Left forelimb (tissue), 1 donor: ENCODE measurements around the gene ZMPSTE24.
"Not testable (repeated sequence)": the region's sequence is repeated elsewhere in the genome, so short reads cannot be mapped to it uniquely, and the experiment has no call there.

Experiments used
- DNase-seq: peaks from one replicate; pipeline ENCODE4 v3.0.0-alpha.2; 2018; ENCODE audit warnings: low spot score

The ZMPSTE24 gene

DNA sequence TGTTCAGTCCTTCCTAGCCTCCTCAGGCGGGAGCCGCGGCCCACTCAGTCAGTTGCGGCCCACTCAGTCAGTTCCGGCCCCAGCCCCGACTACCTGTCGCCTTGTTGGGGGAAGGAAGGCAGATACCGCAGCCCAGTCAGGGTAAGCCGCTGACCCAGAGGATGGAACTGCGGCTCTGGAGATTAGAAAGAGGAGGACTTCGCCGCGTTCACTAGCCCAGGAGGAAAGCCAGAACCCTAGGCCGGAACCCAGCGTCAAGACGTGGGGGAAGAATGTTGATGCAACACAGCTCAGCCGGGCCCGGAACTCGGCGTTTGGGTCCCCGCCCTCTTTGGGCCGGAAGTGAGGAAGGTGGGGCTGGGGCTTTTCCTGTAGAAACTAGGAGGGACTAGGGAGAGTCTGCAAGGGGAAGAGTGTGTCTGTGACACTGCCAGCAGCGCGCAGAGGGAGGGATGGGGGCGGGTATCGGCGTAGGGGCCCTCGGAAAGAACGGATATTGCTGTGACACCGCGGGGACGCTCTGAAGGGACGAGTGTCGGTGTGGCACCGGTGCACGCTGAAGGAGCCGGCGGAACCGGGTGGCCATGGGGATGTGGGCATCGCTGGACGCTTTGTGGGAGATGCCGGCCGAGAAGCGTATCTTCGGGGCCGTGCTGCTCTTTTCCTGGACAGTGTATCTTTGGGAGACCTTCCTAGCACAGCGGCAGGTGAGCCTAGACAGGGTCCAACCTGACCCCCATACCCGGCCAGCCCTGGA, at the start of gene ZMPSTE24:
TSS of gene ZMPSTE24 (plus strand) at position 549 of the 757 bp plus-strand sequence. CDS start at position 585, 36 bp downstream.
- peak; percentile 97 for DNase-seq

DNA sequence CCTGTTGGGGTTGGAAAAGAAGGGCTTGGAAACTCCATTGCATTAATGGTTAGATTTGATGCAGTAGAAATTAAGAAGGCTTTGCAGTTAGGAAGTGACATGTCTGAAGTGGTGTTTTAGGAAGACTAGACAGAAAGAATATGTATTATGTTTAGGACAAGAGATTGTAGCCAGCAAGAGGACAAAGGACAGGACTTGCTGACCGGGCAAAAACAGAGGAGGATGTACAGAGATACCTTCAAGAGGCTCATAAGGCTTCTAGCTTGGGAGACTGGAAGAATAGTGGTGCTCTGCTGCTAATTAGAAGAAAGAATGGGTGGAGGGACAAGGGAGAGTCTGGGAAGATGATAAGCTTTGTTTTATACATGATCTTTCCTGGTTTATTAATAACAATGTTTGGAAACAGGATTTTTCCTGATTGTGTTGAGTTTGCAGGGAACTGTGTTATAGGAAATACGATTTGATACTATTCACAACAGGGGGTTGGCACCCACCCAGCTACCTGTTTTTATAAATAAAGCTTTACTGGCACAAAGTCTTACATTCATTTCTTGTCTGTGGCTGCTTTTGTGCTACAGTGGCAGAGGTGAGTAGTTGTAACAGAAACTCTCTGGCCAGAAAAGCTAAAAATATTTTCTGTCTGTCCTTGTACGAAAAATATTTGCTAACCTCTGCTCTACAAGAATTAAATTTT, 47.4 kb upstream of the ZMPSTE24 start:
- no peak for DNase-seq

DNA sequence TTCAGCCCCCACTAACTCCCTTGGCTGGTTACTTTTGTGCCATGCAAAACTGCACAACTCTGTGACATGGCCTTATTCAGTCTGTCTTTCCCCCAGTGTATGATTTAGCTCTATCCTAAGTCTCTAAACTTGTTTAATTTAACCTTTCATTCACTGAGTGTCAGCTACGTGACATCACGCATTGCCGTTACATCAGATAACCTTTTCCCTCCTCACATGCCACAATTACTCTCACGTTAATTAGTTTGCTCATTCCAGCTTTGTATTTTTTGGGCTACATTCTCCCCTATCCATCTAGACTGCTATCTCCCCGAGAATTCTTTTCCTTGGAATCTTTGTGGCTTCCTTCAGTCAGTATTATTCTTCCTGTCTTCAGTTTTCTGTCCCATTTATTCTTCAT, 39.7 kb upstream of the ZMPSTE24 start:
- DNase-seq, result no peak

DNA sequence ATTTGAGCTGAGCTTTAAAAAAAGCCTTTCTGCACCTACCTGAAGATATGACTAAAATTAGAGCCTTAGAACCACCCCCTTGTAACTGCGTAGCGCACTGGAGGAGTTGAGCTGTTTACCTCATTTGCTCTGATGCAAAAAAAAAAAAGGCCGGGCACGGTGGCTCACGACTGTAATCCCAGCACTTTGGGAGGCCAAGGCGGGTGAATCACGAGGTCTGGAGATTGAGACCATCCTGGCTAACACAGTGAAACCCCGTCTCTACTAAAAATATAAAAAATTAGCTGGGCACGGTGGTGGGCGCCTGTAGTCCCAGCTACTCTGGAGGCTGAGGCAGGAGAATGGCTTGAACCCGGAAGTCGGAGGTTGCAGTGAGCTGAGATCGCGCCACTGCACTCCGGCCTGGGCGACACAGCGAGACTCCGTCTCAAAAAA, 36.5 kb upstream of the ZMPSTE24 start:
- not testable (repeated sequence) for DNase-seq

DNA sequence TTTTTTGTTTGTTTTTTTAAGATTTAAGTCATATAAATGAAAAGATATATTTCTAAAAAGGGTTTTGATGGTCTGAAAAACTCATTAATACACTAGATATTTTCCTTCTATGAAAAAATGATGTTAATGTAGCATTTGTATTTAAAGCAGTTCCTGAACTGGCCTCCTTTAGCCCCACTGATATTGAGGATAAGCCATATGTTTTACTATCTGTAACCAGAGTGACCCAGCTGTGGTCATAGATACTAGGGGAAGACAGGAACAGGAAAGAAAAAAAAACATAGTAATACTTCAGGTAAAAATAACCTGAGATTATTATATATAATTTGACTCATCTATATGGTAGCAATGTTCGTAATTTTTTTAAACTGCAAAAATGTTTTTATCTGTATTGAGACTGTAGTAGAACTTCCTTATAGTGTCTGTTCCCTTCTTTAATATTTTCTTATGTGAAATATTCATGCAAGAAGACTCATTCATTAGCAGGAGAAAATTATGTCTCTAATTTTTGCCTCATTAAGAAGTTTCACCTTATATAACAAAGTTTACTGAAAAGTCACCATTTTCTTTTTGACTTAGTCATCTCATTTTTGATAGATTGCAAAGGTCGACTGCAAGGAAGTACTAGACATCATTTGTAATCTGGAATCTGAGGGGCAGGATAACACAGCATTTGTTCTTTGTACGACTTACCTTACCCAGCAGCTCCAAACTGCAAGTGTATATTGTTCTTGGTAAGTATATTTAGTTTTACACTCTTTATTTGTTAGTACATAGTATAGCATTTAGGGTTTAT, 35.9 kb upstream of the ZMPSTE24 start:
- DNase-seq, result no peak

DNA sequence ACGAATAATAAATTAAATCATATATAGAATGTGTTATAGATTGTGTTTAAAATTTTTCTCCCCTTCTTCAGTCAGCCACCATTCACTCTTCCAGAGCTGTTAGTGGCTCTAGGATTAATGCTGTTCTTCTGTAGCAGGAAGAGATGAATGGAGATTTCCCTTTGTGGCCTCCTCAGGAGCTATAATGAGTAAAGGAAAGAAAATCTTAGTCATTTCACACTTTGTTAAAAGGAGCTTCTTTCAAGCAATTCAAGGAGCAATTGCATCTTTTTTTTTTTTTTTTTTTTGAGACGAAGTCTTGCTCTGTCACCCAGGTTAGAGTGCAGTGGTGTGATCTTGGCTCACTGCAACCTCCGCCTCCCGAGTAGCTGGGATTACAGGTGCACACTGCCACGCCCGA, 34.0 kb upstream of the ZMPSTE24 start:
- DNase-seq, result no peak

DNA sequence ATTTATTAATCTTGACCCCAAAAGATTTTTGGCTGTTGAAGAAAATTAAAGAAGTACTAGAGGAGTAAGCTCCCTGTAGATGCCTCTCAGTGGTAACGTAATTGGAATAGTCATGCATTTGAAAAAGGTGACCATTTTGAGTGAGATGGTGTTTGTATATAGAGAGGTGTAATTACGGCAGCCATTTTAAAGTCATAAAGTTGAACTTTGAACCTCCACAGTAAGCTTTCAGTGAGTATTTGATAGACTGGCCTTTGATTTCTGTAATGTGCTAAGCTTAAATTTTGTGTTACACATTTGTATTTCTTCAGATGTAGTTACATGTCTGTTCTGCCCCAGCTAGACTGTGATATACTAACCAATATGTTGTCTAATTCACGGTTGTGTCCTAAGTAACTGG, 31.8 kb upstream of the ZMPSTE24 start:
- no peak for DNase-seq

DNA sequence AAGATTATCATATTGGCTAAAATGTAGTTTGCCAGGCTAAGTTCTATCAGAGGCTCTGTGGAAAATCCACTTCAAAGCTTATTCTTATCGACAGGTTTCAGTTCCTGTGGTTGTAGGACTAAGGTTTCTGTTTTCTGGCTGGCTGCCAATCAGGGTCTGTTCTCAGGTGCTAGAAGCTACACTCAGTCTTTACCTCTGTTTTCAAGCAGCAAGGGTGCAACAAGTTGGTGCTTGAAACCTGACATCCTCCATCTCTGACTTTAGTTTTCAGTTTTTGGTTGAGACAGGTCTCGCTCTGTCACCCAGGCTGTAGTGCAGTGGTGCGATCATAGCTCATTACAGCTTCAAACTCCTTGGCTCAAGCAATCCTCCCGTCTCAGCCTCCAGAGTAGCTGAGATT, 25.6 kb upstream of the ZMPSTE24 start:
- no peak for DNase-seq

DNA sequence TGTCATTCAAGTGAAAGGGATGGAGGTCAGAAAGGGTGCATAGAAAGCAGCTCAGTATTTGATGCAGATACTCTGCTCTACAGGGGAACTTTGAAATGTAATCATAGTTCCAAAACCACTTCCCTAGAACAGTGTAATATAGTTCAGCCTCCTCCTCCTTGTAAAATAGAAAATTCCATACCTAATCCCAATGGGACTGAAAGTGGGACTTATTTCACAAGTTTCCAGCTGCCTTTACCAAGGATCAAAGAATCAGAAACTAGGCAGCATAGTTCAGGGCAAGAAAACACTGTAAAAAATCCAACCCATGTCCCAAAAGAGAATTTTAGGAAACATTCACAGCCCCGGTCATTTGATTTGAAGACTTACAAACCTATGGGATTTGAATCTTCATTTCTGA, 18.4 kb upstream of the ZMPSTE24 start:
- DNase-seq, result no peak

DNA sequence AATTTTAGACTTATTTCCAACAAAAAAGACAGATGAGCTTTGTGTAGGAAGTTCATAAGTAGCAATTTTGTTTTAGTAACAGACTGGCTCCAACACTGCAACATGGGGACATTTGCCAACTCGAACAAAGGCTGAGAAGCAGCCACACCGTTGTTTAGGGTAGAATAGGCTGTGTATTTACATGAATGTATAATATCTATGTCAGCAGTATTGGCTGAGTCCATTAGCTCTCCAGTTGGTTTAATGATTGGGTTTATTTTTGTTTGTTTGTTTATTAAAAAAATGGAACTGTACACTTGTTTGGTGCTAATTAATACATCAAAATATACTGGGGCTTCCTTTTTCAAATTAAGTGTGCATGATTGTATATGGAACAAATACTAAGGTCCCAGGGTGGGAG, 17.6 kb upstream of the ZMPSTE24 start:
- no peak for DNase-seq

DNA sequence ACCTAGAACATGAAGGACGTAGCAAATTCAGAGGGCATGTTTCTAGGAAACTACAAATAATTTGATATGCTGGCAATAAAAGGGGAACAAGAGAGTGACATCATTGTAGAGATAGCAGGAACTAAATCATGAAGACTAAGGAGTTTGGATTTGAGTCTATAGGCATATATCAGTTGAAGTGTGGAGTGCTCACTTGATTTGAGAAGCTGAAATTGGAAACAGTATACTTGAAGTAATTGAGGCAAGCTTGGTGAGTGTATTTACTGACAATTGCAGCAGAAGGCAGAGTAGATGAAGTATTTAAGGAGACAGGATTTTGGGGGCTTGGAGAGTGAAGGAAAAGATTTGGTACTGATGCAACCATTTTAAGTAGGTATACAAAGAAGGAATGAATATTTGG, 16.7 kb upstream of the ZMPSTE24 start:
- no peak for DNase-seq

DNA sequence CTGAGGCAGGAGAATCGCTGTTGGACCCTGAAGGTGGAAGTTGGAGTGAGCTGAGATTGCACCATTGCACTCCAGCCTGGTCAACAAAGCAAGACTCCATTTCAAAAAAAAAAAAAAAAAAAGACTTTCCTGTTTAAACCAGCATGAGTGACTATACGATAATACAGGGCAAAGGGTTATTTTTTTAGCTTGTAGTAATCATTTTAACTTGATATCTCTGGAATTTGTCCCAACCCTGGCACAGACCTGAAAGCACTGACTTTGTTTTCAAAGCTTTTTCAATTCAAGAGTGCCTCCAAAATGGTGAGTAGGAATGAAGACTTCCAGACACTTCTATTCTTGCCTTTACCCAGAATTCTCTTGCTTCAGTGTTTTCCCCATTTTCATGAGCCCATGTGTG, 14.7 kb upstream of the ZMPSTE24 start:
- DNase-seq, result no peak

DNA sequence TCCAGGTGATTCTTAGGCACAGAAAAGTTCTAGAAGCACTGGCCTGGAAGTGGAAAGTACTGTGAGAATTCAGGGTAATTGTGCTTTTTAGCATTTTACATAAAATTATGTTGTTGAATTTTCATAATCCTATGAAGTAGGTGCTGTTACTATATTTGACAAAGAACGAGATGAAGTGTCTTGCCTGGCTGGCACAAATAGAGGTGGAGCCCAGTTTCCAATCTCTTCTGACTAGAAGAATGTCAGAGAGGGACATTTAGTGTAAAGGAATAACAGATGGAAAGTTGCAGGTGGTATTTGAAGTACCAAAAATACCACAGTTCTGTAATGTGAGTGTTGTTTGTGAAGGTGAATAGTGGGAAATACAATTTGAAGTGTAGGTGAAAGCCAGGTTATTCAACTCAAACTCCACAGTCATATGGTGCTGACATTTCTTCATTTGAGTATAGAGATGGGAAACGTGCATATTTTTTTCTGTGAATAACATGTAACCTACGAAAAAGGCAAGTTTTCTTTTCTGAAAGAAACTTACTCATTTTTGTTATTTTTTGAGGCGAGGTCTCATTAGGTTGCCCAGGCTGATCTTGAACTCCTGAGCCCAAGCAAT, 13.8 kb upstream of the ZMPSTE24 start:
- DNase-seq, result no peak

DNA sequence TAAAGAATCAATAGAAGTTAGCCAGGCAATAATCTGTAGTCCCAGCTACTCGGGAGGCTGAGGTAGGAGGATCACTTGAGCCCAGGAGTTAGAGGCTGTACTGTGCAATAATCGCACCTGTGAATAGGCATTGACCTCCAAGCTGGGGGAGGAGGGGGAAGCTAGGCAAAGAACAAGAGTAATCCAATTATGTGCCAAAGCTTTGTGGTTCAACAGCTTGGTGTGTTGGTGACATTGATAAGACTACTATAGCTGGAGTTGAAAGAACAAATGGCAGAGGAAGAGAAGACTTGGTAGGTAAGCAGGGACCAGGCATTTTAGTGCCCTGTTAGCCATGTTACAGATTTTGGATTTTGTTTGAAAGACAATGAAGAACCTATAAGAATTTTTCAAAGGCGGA, 12.3 kb upstream of the ZMPSTE24 start:
- no peak for DNase-seq

DNA sequence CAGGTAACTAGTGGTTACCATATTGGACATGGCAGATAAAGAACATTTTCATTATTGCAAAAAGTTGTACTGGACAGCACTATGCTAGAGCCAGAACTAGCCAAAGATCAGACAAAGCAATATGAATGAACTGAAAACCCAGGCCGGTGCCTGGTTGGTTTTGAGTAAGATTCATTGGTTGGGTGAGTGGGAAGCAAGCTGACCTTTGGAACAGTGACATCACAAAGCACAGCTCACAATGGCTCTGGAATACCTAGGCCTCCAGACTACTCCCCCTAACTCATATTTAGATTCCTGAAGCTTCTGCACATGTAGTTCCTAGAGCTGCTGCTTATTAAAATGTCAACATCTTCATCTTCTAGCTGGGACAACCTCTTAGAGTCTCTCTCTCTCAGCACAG, 10.4 kb upstream of the ZMPSTE24 start, which contains the start of gene TMCO2:
TSS of gene TMCO2 (plus strand) at position 283 of the 400 bp plus-strand sequence. CDS start at position 340, 57 bp downstream.
- DNase-seq, result no peak

DNA sequence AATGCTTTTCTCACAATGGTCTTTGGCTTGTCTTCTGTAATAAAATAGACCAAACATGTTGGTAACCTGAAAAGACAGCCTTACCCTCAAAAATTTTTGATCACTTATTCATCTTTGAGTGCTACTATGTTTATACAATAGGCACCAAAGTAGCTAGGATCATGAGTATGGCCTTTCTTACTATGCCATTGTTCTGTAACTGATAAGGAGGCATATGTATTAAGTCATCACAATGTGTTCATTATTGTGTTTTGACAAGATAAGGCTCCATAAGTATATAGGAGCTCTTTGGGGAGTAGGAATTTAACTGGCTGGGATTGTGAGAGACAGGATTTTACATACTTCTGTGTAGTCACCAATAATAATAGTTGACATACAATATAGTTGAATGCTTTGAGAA, 9.6 kb upstream of the ZMPSTE24 start:
- no peak for DNase-seq

DNA sequence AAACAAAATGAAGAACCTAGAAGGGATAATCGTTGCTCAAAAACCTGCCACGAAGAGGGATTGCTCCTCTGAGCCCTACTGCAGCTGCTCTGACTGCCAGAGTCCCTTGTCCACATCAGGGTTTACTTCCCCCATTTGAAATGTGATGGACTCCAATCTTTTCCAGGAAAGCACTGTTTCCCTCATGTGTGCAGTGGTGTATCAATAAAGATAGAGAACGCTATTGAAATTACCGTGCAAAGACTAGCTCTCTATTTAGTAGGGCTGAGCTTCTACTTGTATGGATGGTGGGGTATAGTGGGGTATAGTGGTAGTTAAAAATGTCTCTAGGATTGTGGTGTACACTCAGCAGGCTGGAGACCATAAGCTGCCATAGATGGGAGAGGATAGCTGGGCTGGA, 6.6 kb upstream of the ZMPSTE24 start:
- no peak for DNase-seq

DNA sequence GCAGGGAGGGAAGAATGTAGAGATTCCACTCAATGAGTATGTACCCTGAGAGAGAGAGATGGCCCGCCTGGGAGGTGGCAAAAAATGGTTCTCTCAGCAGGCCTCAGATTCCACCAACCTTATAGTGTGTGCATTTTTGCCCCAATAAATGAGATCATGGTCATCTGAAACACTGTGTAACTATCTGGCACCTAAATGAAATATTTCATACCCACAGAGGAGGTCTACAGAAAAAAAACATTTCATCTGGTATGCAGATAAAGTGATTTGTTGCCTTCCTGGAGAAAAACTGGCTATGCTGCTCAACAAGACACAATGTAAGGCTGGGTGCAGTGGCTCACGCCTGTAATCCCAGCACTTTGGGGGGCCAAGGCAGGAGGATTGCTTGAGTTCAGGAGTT, 5.4 kb upstream of the ZMPSTE24 start:
- DNase-seq, result no peak

DNA sequence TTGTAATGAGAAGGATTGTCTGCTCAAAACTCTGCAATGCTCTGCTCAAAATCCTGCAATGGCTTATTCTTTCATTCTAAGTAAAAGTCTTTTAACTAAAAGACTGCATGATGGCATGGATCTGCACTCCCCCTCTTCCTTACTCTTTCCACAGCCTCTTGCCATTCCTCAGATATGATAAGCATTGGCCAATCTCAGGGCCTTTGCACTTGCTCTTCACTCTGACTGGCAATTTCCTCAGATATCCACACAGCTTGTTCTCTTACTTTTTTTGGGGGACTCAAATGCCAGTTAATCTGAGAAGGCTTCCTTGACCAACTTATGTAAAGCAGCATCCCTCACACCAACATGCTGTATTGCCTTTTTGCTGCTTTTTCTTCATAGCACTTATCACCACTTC, 2.8 kb upstream of the ZMPSTE24 start:
- DNase-seq, result no peak

DNA sequence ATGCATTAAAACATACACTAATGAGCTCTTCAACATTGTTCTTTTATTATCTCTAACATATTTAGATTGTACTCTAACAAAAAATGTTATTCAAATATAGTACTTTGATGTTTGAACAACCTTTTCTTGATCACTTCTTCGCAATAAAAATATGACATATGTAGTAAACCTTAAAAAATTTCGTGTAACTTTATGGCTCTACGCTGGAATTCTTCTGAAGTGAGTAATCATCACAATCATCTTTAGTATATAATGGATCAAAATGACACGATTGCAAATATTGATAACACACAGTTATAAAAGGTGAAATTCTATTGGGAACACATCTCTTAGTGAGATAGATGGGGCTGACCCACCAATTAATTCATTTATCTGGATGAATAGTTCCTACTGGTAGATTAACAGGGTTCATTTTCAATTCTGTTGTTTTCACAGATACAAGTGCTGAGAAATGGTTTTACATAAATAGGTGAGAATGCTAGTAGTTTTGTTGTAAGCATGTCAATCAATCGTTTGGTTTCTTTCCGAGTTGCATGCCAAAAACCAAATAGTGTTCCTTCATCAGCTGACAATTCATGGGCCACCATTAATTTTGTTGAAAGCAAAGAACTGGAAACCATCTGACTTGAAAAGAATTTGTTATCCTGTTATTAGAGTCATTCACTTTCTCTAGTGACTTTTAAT, 1.5 kb upstream of the ZMPSTE24 start:
- DNase-seq, result no peak

DNA sequence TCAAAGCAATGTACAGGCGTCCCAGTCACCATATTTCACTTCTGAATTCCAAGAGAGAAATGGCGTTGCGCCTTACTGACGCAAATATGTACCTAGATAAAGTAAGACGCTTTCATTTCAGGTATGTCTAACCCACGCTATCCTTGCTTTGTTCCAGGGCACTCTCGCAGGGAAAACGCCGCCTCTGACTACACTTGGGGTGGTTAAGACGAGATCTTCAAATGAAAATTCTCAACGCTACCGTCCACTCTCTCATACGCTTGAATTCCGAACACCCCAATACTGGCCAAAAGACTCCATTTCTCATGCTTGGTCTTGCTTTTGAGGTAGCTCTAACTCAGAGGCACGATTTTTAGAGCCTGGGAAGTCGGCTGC, 736 bp upstream of the ZMPSTE24 start:
- no peak for DNase-seq

DNA sequence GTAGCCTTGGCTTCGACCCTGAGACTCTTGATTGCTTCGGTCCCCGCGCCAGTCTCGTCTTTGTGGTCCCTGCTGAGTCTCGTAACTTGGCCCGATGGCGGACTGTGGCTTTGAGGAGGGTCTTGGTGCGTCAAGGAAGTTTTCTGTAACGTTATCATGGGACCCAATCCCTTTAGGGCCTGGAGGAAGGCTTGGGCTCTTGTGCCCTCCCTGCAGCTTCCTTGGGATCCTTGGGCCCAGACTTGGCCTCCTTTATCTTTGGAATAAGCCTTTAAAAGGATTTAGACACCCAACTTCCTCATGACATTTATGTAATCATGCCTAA, 371 bp downstream of the ZMPSTE24 start:
- DNase-seq, result no peak
